GM12865 (cell line): ENCODE measurements around the gene TRABD2B.

Experiments
- DNase-seq: peaks from one replicate; pipeline ENCODE4 v3.0.0; 2010; ENCODE audit warnings: low read depth
- H3K4me3 ChIP-seq: 2 replicates; pipeline ENCODE4 v1.5.1; 2011; ENCODE audit warnings: mild to moderate bottlenecking, low read depth, low read length, control low read depth
- CTCF ChIP-seq: IDR thresholded peaks from 2 replicates; pipeline ENCODE4 v1.5.1; 2011; ENCODE audit warnings: low read length, control low read depth, low read depth, inconsistent platforms; ENCODE audit not compliant: insufficient read depth; ENCODE audit errors: missing control alignments

TRABD2B gene

GRCh38 chr1:47987601-47988000, 9.6 kb downstream of the TRABD2B start:
- TF ChIP-seq CTCF = no peak
- DNase-seq = no peak
- H3K4me3 ChIP-seq = no peak overlapping the region

GRCh38 chr1:47986761-47987200, 10.4 kb downstream of the TRABD2B start:
- TF ChIP-seq CTCF = no peak
- DNase-seq = no peak
- no peak overlapping the region for H3K4me3 ChIP-seq

- H3K4me3 ChIP-seq = no peak overlapping the region
- no peak for TF ChIP-seq CTCF
- no peak for DNase-seq
Measured at GRCh38 chr1:47985018-47985417, 12.2 kb downstream of the TRABD2B start.

- no peak overlapping the region for H3K4me3 ChIP-seq
- TF ChIP-seq CTCF = no peak
- DNase-seq = no peak
Measured at GRCh38 chr1:47984175-47984789, 12.9 kb downstream of the TRABD2B start.

GRCh38 chr1:47983691-47984090, 13.5 kb downstream of the TRABD2B start:
- no peak overlapping the region for H3K4me3 ChIP-seq

GRCh38 chr1:47981667-47982350, 15.4 kb downstream of the TRABD2B start:
- TF ChIP-seq CTCF = no peak
- no peak overlapping the region for H3K4me3 ChIP-seq
- DNase-seq = no peak

More at GRCh38 chr1:47983691-47984090, 13.5 kb downstream of the TRABD2B start:
- no peak for TF ChIP-seq CTCF
- no peak for DNase-seq
